Caco-2 (cell line): ENCODE data around the gene CEP170B. TPM values are rescaled to one million over a fixed set of nuclear protein-coding genes. Genes with fewer than 3 reads are reported as not detected.

ENCODE experiments used
- BruUV-seq: library from RNA; stranded (reverse); fragments of 400-500 nt; replicated peaks from 2 replicates; lab custom pipeline; 2021; lab: Mats Ljungman, UMichigan
- CTCF ChIA-PET: fragments of 300-600 bp; sonication (Branson Sonifier 250); formaldehyde crosslinking; loops from one replicate; lab custom pipeline; 2022; ENCODE audit warnings: antibody characterized with exemption; lab: Charles Lee
- POLR2A ChIA-PET: fragments of 300-600 bp; sonication (Branson Sonifier 250); formaldehyde crosslinking; loops from one replicate; lab custom pipeline; 2022; ENCODE audit warnings: antibody characterized with exemption; lab: Charles Lee
- DNase-seq, 2 experiments: peaks; one replicate each; pipeline versions ENCODE4 v3.0.0 to v3.0.0-alpha.2; 2020 to 2022
- H3K27me3 ChIP-seq: replicated peaks from 2 replicates; pipeline ENCODE4 v1.6.0; 2011; ENCODE audit warnings: low read length; ENCODE audit not compliant: control insufficient read depth, insufficient read depth
- H3K36me3 ChIP-seq: 2 replicates; pipeline ENCODE4 v1.5.1; 2011; ENCODE audit warnings: low read length; ENCODE audit not compliant: control insufficient read depth, insufficient read depth
- H3K4me1 ChIP-seq: fragments of 250-450 bp; sonication (Bioruptor Pico); 2 replicates; pipeline ENCODE4 v1.5.1; 2020; ENCODE audit warnings: mild to moderate bottlenecking
- H3K4me3 ChIP-seq: 2 replicates; pipeline ENCODE4 v1.5.1; 2011; ENCODE audit warnings: low read depth, mild to moderate bottlenecking, control low read depth, low read length
- H3K9me3 ChIP-seq: fragments of 250-450 bp; sonication (Bioruptor Pico); 2 replicates; pipeline ENCODE4 v1.5.1; 2020; ENCODE audit warnings: mild to moderate bottlenecking, moderate library complexity
- H3K27ac Mint-ChIP-seq: one replicate; pipeline ENCODE4 v1.8.0; 2022; ENCODE audit warnings: mixed read lengths; ENCODE audit not compliant: unreplicated experiment
- H3K27me3 Mint-ChIP-seq: one replicate; pipeline ENCODE4 v1.8.0; 2022; ENCODE audit warnings: mixed read lengths; ENCODE audit not compliant: insufficient read depth, unreplicated experiment
- H3K36me3 Mint-ChIP-seq: one replicate; pipeline ENCODE4 v1.8.0; 2022; ENCODE audit warnings: mild to moderate bottlenecking, mixed read lengths; ENCODE audit not compliant: insufficient read depth, unreplicated experiment
- H3K4me1 Mint-ChIP-seq: one replicate; pipeline ENCODE4 v1.8.0; 2022; ENCODE audit warnings: low read depth, mixed read lengths; ENCODE audit not compliant: unreplicated experiment
- H3K4me3 Mint-ChIP-seq: one replicate; pipeline ENCODE4 v1.8.0; 2022; ENCODE audit warnings: mild to moderate bottlenecking, moderate library complexity, mixed read lengths; ENCODE audit not compliant: unreplicated experiment
- H3K9me3 Mint-ChIP-seq: one replicate; pipeline ENCODE4 v1.8.0; 2022; ENCODE audit warnings: mixed read lengths; ENCODE audit not compliant: unreplicated experiment
- intact Hi-C: fragments of 100-400 bp; cut with micrococcal nuclease; formaldehyde crosslinking; loops from one replicate; pipeline ENCODE4 v1.10.0; 2022; ENCODE audit not compliant: unreplicated experiment
- total RNA-seq: library from RNA; stranded (reverse); gene quantifications from 2 replicates; pipeline ENCODE4 v1.2.3, GENCODE V29; 2022
- TF ChIP-seq, protein P1 (sequence below), 2 experiments: fragments of 200-600 bp in 1 of 2; IDR thresholded peaks; 1 replicate in 1 of 2; 2 replicates in 1 of 2; pipeline versions ENCODE4 v1.5.1 to v1.8.0; 2011 to 2022; ENCODE audit warnings: antibody characterized with exemption in 1 of 2, control low read depth in 1 of 2, inconsistent platforms in 1 of 2, low read depth in 1 of 2, low read length in 1 of 2, mild to moderate bottlenecking in 1 of 2, moderate library complexity in 1 of 2; ENCODE audit not compliant: insufficient read depth in 1 of 2, severe bottlenecking in 1 of 2, unreplicated experiment in 1 of 2

The CEP170B gene
- total RNA-seq, 1 experiment from 2014 or later = 31.6 TPM

DNA sequence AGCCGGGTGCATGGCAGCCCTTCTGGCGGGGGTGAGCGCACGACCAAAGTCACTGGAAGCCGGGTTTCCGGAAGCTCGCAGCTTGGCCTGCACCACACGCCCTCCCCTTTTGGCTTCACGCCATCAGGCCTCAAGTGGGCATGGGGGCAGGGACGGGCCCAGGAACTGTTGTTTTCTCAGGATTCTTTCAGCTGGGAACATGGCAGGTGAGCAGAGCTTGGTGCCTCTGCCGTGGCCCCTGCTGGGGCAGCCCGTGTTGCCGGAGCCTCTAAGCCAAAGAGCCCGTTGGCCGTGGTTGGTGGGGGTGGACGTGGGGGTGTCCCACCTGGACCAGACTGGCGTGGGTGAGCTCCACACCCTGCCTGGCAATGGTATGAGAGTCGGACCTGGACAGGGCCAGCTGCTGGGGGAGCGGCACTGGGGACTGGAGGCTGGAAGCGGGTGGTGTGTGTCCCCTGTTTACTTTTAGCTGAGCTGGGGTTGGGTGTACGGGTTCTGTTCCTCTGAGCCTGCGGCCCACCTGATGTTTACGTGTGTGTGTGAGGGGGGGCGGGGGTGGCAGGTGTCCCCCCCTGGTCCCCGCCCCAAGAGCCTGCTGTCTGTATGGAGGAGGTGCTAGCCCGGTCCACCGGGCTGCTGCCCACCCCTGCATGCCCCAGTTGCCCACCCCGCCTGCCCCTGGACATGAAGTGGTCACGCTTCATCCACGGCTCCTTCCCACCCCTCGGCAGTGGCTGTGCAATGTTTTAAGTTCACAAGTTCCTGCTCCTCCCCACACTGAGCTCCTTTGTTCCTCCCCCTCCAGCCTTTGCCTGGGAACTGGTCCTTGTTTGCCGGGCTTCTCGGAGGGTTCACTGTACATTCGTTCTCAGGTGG lies 31.0 kb downstream of the CEP170B start:
- no peaks in the 10 kb centered on the region for H3K9me3 Mint-ChIP-seq
- POLR2A ChIA-PET = no interaction called here

DNA sequence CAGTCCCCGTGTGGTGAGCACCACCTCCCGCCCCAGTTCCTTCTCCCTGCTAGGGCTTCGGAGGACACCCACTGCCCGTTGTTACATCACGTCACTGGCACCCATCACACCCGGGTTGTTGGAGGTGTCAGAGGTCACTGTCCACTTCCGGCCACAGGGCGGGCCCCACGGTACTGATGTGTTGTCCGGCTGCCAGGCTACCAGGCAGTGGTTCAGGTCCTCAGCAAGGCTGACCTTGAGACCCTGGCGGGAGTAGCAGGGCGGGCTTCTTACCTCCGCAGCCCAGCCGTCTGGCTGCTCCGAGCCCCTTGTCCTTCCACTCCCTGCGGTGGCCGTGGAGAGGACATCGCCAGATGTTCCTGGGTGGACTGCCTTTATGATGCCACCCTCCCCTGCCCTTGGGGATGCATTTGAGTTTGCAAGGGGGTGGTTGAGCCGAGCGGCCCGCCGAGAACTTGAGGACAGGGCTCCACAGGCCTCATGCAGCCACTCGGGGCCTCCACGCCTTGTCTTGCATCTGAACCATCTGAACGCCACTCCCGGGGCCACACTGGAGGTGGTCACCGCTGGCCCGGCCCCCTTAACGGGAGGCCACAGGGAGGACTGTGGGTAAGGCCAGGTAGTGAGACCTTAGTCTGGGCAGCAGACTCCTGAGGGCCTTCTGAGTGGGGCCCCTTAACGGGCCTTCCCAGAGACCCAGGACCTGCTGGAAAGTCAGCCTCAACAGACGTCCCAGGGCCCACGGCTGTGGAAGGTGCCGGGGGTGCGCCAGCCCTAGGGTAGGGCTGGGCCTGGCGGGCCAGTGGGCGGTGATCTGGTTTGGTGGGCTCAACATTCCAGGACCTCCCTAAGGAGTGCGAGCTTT lies 32.5 kb downstream of the CEP170B start:
- H3K27me3 Mint-ChIP-seq = peaks cover 5% of the 10 kb centered on the region
- no peaks in the 10 kb centered on the region for H3K4me1 Mint-ChIP-seq
- POLR2A ChIA-PET = no interaction called here
- Histone ChIP-seq H3K4me1 (no peaks in the 10 kb centered on the region), H3K27me3 (no peaks in the 10 kb centered on the region), H3K9me3 (no peaks in the 10 kb centered on the region), H3K36me3 (no peaks in the 10 kb centered on the region), H3K4me3 (no peak overlapping the region)
- intact Hi-C loops = loop anchor here (2.0 kb wide), 1 partner anchor 43 kb away; no protein-coding TSS in a partner anchor
- H3K4me3 Mint-ChIP-seq = no peak overlapping the region
- DNase-seq = no peak
- H3K9me3 Mint-ChIP-seq = no peaks in the 10 kb centered on the region
- no peak overlapping the region for H3K27ac Mint-ChIP-seq
- no peaks in the 10 kb centered on the region for H3K36me3 Mint-ChIP-seq
- CTCF ChIA-PET = no interaction called here
- TF ChIP-seq, protein P1, sequence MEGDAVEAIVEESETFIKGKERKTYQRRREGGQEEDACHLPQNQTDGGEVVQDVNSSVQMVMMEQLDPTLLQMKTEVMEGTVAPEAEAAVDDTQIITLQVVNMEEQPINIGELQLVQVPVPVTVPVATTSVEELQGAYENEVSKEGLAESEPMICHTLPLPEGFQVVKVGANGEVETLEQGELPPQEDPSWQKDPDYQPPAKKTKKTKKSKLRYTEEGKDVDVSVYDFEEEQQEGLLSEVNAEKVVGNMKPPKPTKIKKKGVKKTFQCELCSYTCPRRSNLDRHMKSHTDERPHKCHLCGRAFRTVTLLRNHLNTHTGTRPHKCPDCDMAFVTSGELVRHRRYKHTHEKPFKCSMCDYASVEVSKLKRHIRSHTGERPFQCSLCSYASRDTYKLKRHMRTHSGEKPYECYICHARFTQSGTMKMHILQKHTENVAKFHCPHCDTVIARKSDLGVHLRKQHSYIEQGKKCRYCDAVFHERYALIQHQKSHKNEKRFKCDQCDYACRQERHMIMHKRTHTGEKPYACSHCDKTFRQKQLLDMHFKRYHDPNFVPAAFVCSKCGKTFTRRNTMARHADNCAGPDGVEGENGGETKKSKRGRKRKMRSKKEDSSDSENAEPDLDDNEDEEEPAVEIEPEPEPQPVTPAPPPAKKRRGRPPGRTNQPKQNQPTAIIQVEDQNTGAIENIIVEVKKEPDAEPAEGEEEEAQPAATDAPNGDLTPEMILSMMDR (IDR thresholded peaks at IDR 0.05; ENCODE audit: insufficient read depth in 1 of 2, low read depth in 1 of 2, low read length in 1 of 2, severe bottlenecking in 1 of 2, unreplicated experiment in 1 of 2) = no peak
- BruUV-seq = no TSS peak

More for the DNA sequence above, 31.0 kb downstream of the CEP170B start:
- Histone ChIP-seq H3K27me3 (no peaks in the 10 kb centered on the region), H3K9me3 (no peaks in the 10 kb centered on the region), H3K36me3 (no peaks in the 10 kb centered on the region), H3K4me1 (no peaks in the 10 kb centered on the region), H3K4me3 (no peak overlapping the region)
- peak in 1 of 2 experiments; percentile 33 for DNase-seq
- H3K27me3 Mint-ChIP-seq = peaks cover 1% of the 10 kb centered on the region
- TF ChIP-seq, protein P1 (IDR thresholded peaks at IDR 0.05; ENCODE audit: insufficient read depth in 1 of 2, low read depth in 1 of 2, low read length in 1 of 2, severe bottlenecking in 1 of 2, unreplicated experiment in 1 of 2) = no peak
- H3K4me3 Mint-ChIP-seq = no peak overlapping the region
- CTCF ChIA-PET = interaction anchor here (0.7 to 2.4 kb wide), 6 partner anchors 12 to 150 kb away, joined by 3 to 15 read pairs (median 3); no protein-coding TSS in a partner anchor
- intact Hi-C loops = loop anchor here (2.0 kb wide), 1 partner anchor 45 kb away; no protein-coding TSS in a partner anchor
- no peaks in the 10 kb centered on the region for H3K4me1 Mint-ChIP-seq
- no peak overlapping the region for H3K27ac Mint-ChIP-seq
- BruUV-seq = no TSS peak
- H3K36me3 Mint-ChIP-seq = peaks cover 11% of the 10 kb centered on the region

DNA sequence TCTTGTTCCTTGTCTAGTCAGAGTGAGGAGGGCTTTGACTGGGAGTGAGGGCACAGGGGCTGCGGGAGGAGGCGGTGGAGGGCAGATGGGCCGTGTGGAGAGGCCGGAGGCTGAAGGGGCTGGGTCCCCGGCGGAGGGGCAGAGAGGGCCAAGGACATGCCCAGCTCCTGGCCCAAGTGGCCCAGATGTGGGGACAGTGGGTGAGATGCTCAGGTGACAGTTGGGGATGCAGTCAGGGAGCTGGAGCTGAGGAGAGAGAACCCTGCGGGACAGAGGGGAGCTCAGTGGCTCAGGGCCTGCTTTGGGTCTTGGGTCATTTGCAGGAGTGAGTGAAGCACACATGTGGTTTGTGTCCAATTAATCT lies 33.1 kb downstream of the CEP170B start:
- CTCF ChIA-PET = interaction anchor here (0.8 kb wide), 1 partner anchor 36 kb away, joined by 3 read pairs; no protein-coding TSS in a partner anchor

More for the DNA sequence above, 33.1 kb downstream of the CEP170B start:
- Mint-ChIP-seq H3K4me1 (no peaks in the 10 kb centered on the region), H3K36me3 (no peaks in the 10 kb centered on the region), H3K27ac (no peak overlapping the region), H3K9me3 (peaks cover 3% of the 10 kb centered on the region), H3K4me3 (no peak overlapping the region), H3K27me3 (peaks cover 6% of the 10 kb centered on the region)
- Histone ChIP-seq H3K9me3 (no peaks in the 10 kb centered on the region), H3K4me1 (no peaks in the 10 kb centered on the region), H3K4me3 (no peak overlapping the region), H3K27me3 (no peaks in the 10 kb centered on the region), H3K36me3 (no peaks in the 10 kb centered on the region)
- POLR2A ChIA-PET = no interaction called here
- intact Hi-C loops = no loop called here
- DNase-seq = no peak
- TF ChIP-seq, protein P1 (IDR thresholded peaks at IDR 0.05; ENCODE audit: insufficient read depth in 1 of 2, low read depth in 1 of 2, low read length in 1 of 2, severe bottlenecking in 1 of 2, unreplicated experiment in 1 of 2) = no peak
- no TSS peak for BruUV-seq
